NCI-H345 (cell line): Measurements from ENCODE around the gene RNU6-9.
"Not testable (repeated sequence)": the region's sequence is repeated elsewhere in the genome, so short reads cannot be mapped to it uniquely, and the experiment has no call there.

Experiments used
- DNase-seq: peaks from one replicate; lab custom pipeline; 2025; lab: John Stamatoyannopoulos, UW

Gene RNU6-9

GRCh38 chr19:878751-879561, 14.3 kb upstream of the RNU6-9 start:
- DNase-seq: not testable (repeated sequence)

GRCh38 chr19:879711-880438, 13.4 kb upstream of the RNU6-9 start:
- no peak for DNase-seq

GRCh38 chr19:881385-882071, 11.8 kb upstream of the RNU6-9 start:
- no peak for DNase-seq

- no peak for DNase-seq
Observed at GRCh38 chr19:882871-883497, 10.3 kb upstream of the RNU6-9 start.

- DNase-seq: no peak
Observed at GRCh38 chr19:883661-884211, 9.5 kb upstream of the RNU6-9 start.

- no peak for DNase-seq
Observed at GRCh38 chr19:884420-885211, 8.7 kb upstream of the RNU6-9 start.

- no peak for DNase-seq
Observed at GRCh38 chr19:885536-886224, 7.6 kb upstream of the RNU6-9 start.

GRCh38 chr19:887072-887471, 6.2 kb upstream of the RNU6-9 start:
- DNase-seq: no peak

- DNase-seq: no peak
Observed at GRCh38 chr19:887599-887998, 5.7 kb upstream of the RNU6-9 start.

GRCh38 chr19:888581-889385, 4.5 kb upstream of the RNU6-9 start:
- no peak for DNase-seq

- no peak for DNase-seq
Observed at GRCh38 chr19:889662-890295, 3.5 kb upstream of the RNU6-9 start.

- no peak for DNase-seq
Observed at GRCh38 chr19:890831-891230, 2.5 kb upstream of the RNU6-9 start.

- DNase-seq: not testable (repeated sequence)
Observed at GRCh38 chr19:891421-892200, 1.7 kb upstream of the RNU6-9 start.

- DNase-seq: no peak
Observed at GRCh38 chr19:892243-892893, 916 bp upstream of the RNU6-9 start.

- no peak for DNase-seq
Observed at GRCh38 chr19:896434-896833, 3.1 kb downstream of the RNU6-9 start.

- DNase-seq: no peak
Observed at GRCh38 chr19:896999-897398, 3.7 kb downstream of the RNU6-9 start.

- DNase-seq: no peak
Observed at GRCh38 chr19:897442-898039, 4.3 kb downstream of the RNU6-9 start.

- peak; percentile 6 for DNase-seq
Observed at GRCh38 chr19:898663-899062, 5.4 kb downstream of the RNU6-9 start.
